ENCODE data around the gene METTL16.
A peak's percentile ranks its signal among the peaks of the same experiment; 100 is the strongest.
"Not testable (repeated sequence)": the region's sequence is repeated elsewhere in the genome, so short reads cannot be mapped to it uniquely, and the experiment has no call there.

Gene METTL16

DNA sequence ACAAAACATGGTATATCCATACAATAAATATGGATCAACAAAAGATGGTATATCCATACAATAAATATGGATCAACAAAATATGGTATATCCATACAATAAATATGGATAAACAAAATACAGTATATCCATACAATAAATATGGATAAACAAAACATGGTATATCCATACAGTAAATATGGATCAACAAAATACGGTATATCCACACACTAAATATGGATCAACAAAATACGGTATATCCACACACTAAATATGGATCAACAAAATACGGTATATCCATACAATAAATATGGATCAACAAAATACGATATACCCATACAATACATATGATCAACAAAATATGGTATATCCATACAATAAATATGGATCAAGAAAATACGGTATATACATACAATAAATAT, 8.1 kb downstream of the METTL16 start:
- DNase-seq (ENCODE audit: low read depth, low spot score), result no peak

DNA sequence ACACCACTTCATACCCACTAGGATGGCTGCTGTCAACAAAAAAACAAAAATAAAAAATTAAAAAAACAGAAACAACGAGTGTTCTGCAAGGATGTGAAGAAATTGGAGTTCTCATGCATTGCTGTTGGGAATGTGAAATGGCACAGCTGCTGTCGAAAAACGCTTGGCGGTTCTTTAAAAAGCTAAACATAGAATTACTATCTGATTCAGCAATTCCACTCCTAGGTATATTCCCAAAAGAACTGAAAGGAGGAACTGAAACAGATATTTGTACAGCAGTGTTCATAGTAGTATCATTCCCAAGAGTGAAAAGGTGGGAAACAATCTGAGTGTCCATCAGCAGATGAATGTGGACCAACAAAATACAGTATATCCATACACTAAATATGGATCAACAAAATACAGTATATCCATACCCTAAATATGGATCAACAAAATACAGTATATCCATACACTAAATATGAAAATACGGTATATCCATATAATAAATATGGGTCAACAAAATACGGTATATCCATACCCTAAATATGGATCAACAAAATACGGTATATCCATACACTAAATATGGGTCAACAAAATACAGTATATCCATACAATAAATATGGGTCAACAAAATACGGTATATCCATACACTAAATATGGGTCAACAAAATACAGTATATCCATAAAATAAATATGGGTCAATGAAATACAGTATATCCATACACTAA, 8.7 kb downstream of the METTL16 start:
- DNase-seq (ENCODE audit: low read depth, low spot score), result no peak

DNA sequence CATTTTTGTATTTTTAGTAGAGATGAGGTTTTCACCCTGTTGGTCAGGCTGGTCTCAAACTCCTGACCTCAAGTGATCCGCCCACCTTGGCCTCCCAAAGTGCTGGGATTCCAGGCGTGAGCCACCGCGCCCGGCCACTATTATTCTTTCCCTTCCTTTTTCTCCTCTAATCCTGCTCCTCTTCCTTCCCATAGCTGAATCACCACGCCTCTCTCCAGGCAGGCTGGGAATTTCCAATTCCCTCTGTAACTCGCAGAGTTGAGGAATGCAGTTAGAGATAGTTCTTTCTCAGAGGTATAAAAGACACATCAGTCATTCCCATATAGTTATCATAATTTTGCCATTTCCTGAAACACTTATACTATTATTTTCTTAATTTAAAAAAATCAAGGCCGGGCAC, 11.2 kb downstream of the METTL16 start:
- DNase-seq (ENCODE audit: low read depth, low spot score), result peak; percentile 9

DNA sequence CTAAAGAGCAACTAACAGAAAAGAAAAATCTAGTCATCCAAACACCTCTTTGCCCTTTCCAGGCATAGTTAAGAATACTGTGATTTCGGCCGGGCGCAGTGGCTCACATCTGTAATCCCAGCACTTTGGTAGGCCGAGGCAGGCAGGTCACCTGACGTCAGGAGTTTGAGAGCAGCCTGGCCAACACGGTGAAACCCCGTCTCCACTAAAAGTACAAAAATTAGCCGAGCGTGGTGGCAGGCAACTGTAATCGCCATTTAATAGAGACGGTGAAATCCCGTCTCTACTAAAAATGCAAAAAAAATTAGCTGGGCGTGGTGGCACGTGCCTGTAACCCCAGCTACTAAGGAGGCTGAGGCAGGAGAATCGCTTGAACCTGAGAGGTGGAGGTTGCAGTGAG, 22.4 kb downstream of the METTL16 start:
- not testable (repeated sequence) for DNase-seq (ENCODE audit: low read depth, low spot score)

DNA sequence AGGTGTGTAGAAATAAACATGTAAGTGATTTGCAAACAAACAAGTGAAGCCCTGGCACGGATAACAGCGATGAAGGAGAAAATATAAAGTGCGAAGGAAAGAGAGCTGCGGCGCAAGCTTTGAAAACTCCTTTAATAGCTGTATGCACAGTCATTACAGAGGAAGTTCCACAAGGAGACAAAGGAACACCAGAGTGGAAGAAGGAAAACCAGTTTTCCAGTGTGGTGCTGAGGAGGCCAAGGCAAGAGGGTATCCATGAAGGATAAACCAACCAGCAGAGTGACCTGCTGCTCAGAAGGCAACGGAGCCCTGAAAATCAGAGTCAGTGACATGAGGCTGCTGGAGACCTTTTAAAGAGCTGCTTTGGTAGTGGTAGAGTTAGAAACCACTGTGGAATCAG, 24.4 kb downstream of the METTL16 start:
- DNase-seq (ENCODE audit: low read depth, low spot score), result peak; percentile 29

DNA sequence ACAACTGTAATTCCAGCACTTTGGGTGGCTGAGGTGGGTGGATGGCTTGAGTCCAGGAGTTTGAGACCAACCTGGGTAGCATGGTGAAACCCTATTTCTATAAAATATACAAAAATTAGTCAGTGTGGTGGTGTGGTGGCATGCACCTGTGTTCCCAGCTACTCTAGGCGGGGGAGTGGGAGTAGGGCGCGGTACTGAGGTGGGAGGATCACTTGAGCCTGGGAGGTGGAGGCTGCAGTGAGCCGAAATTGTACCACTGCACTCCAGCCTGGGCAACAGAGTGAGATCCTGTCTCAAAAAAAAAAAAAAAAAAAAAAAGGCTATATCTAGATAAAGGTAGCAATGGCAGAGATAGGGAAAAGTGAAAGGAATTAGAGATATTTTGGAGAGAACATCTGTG, 25.0 kb downstream of the METTL16 start:
- not testable (repeated sequence) for DNase-seq (ENCODE audit: low read depth, low spot score)

DNA sequence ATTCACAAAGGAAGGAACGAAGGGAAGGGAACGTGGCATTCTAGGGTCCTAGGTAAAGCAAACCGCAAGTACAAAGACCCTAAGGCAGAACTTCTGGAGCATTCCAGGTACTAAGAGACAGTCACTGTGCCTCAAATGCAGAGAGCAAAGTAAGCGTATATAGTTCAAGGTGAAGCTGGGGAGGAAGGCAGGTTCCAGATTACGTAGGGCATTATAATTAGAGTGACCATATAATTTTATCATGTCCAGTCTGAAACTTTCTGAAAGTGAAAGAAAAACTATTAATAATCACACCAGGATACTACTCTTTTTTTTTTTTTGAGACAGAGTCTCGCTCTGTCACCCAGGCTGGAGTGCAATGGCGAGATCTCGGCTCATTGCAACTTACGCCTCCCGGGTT, 25.7 kb downstream of the METTL16 start:
- DNase-seq (ENCODE audit: low read depth, low spot score), result no peak

DNA sequence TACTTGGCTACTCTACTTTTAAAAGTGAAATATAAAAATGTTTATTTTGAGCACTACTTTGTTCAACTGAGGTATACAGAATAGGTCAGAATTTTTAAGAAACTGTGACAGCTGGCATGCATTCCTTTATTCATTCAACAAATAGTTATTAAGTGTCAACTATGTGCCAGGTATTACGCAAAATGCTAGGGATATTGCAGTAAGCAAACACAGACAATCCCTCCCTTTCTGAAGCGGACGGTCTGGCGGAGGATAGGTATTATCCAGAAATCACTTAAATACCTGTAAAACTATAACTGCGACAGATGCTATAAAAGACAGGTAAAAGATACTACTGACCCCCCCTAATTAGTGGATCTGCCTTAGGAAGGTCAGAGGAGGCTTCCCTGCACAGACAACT, 26.1 kb downstream of the METTL16 start:
- DNase-seq (ENCODE audit: low read depth, low spot score), result no peak

DNA sequence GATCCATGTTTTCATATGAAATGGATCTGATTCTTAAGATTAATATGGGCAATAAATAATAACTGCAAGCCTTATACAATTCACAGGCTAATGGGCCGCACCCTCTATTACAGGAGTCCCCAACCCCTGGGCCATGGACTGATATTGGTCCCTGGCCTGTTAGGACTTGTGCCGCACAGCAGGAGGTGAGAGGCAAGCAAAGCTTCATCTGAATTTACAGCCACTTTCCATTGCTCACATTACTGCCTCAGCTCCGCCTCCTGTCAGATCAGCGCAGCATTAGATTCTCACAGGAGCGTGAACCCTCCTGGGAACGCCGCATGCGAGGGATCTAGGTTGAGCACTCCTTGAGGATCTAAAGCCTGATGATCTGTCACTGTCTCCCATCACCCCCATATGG, 26.8 kb downstream of the METTL16 start:
- peak; percentile 80 for DNase-seq (ENCODE audit: low read depth, low spot score)

DNA sequence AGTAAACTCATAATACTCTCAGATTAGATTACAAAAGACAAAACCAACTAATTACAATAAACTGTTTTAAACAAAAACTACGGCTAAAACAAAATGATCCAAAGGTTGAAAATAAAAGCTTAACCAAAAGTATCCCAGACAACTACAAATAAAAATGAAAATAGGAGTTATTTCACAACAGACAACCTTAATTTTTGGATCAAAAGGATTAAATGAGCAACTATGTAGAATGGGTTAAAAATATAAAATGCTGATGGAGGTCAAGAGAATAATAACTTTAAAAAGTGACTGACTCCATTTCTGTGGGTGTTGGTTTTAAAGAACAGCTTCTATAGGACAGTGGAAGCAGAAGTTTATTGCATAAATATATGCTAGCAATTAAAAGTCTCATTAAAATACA, 28.6 kb downstream of the METTL16 start:
- DNase-seq (ENCODE audit: low read depth, low spot score), result no peak

DNA sequence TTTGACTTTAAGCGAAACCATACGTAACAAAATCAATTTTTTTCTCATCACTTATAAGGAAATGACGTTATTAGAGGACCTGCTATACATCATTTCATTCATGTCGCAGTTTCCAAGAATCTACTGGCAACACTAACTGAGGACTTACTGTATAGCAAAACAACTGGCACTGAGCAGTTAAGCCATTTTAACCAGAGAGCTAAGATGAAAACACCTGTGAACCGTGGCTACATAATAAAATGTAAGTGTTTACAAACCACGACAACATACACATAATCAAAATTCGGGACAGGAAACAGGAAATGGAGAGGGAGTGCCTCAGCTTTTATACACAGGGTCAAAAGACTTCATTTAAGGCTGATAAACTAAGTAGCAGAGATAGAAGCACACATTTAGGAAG, 29.5 kb downstream of the METTL16 start:
- DNase-seq (ENCODE audit: low read depth, low spot score), result no peak

DNA sequence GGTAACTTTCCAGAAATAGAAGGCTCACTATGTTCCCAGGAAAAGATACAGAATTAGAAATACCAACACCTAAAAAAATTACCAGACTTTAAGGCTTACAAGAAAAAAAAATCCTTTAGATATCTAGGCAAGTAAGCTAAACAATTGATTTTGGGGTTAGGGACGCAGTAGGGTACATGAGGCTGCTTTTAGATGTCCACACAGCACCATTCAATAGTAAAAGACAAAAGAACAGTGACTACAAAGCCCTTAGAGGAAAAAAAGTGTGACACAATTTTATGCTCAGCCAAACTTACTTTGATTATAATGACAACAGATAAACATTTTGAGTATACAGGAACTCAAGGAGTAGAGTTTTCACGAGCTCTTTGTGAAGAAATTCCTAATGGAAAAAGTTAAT, 29.9 kb downstream of the METTL16 start:
- no peak for DNase-seq (ENCODE audit: low read depth, low spot score)

DNA sequence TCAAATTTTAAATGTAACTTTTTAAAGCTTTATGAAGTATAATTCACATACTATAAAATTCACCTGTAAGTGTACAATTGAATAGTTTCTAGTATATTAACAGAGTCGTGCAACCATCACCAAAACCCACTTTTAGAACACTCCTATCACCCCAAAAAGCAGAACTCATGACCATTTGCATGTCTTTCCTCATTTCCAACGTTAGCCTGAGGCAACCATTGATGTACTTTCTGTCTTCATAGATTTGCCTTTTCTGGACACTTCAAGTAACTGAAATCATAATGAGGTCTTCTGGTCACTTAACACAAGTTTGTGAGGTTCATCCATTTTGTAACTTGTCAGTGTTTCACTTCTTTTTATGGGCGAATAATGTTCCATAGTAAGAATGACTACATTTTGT, 33.2 kb downstream of the METTL16 start:
- no peak for DNase-seq (ENCODE audit: low read depth, low spot score)

DNA sequence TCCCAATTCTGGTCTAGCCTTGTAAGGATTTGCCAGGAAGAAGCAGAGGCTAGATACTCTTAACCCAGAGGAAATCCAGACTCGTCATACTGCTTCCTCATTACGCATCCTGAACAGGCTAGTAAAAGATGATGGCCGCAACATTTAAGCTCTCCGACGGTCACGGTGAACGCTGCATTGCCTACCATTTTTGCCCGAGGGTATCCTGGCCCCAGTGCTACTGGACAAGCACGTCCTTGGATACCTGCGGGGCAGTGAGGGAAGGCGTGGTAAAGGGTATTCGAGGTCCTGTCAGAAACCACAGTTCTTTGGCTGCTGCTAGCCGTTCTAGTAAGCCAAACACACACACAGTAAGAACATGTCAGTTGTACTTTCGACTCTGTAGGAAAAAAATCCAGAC, 36.6 kb downstream of the METTL16 start:
- DNase-seq (ENCODE audit: low read depth, low spot score), result no peak

DNA sequence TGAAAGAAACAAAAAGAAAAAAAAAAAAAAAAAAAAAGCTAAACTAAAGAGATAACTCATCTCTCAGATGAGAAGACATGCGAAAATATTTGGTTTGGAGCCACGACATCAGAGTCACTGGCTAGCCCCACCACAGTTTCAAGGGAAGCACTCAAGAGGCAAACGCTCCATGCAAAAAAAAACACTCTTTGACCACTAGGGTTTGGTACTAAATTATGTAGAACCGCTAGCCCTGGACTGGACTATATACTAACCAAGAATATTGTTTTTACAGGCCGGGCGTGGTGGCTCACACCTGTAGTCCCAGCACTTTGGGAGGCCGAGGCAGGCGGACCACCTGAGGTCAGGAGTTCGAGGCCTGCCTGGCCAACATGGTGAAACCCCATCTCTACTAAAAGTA, 37.3 kb downstream of the METTL16 start:
- DNase-seq (ENCODE audit: low read depth, low spot score), result no peak

DNA sequence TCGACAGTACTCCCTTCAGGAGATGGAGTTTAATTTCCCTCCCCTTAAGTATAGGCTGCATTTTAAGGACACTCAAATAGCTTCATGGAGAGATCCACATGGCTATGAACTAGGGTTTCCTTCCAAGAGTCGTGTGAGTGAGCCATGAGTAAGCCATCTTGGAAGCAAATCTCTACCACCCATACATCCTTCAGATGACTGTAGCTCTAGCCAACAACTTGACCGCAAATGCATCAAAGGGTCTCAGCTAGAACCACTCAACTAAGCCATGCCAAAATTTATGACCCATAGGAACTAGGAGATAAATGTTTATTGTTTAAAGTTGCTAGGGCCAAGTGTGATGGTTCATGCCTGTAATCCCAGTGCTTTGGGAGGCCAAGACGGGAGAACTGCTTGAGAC, 43.4 kb downstream of the METTL16 start:
- no peak for DNase-seq (ENCODE audit: low read depth, low spot score)

DNA sequence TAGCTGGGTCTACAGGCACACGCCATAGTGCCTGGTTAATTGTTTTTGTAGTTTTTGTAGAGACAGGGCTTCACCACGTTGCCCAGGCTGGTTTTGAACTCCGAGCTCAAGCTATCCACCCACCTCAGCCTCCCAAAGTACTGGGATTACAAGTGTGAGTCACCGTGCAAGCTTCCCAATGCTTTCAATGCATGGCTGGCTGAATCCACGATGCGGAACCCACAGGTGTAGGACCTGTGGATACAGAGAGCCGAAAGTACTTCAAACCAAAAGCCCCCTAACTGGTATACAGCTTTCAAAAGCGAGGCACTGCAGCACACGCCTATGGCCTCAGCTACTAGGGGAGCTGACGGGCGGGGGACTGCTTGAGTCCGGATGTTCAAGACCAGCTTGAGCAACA, 44.8 kb downstream of the METTL16 start:
- DNase-seq (ENCODE audit: low read depth, low spot score), result no peak

DNA sequence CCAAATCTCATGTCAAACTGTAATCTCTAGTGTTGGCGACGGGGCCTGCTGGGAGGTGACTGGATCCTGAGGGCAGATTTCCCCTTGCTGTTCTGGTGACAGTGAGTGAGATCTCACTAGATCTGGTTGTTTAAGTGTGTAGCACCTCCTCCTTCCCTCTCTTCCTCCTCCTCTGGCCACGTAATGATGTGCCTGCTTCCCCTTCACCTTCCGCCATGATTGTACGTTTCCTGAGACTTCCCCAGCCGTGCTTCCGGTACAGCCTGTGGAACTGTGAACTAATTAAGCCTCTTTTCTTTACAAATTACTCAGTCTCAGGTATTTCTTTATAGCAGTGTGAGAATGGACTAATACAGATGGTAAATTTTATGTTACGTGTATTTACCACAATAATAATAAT, 49.2 kb downstream of the METTL16 start:
- DNase-seq (ENCODE audit: low read depth, low spot score), result no peak

DNA sequence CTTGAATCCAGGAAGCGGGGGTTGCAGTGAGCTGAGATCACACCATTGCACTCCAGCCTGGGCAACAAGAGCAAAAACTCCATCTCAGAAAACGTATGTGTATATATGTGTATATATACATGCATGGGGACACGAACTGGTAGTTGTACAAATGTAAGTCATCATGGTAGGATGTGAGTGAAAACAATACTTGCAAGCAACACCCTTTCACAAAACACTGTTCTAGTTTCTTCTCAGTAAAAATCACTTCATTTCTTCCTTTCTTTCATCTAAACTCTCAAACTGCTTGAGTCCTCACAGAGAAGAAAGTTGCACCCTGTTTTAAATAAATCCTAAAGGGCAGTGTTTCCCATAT, 51.8 kb downstream of the METTL16 start:
- no peak for DNase-seq (ENCODE audit: low read depth, low spot score)

DNA sequence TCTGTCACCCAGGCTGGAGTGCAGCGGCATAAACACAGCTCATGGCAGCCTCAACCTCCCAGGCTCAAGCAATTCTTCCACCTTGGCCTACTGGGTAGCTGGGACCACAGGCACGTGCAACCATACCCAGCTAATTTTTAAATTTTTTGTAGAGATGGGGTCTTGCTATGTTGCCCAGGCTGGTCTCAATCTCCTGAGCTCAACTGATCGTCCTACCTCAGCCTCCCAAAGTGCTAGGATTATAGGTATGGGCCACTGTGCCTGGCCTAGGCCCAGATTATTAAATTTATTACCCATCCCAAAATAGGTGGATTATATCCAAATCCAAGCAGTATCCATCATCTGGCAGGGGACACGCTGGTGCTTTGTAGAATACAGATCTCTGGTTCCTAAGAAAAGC, 53.8 kb downstream of the METTL16 start:
- DNase-seq (ENCODE audit: low read depth, low spot score), result no peak

DNA sequence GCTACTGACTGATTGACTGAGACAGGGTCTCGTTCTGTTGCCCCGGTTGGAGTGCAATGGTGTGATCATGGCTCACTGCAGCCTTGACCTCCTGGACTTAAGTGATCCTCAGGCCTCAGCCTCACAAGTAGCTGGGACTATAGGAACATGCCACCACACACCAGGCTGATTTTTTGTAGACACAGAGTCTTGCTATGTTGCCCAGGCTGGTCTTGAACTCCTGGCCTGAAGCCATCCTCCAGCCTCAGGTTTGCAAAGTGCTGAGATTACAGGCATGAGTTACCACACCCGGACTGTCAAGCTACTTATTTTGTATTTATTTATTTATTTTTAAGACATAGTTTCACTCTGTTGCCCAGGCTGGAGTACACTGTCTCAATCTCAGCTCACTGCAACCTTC, 55.2 kb downstream of the METTL16 start:
- DNase-seq (ENCODE audit: low read depth, low spot score), result no peak

DNA sequence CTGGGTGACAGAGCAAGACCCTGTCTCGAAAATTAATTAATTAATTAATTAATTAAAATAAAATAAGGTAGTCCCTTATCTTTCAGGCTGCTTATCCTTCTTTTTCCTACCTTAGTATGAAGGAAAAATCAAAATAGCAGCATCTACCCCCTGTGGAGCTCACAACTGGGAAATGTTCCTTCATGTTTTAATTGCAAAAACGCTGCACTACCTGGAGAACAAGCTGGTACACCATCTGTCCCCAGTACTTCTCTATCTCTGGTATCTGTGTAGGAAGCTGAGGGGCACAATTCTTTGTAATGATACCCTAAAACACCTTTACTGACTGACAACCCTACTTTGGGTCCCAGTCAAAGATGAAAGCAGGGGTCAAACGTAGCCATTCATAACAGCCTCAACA, 55.7 kb downstream of the METTL16 start:
- DNase-seq (ENCODE audit: low read depth, low spot score), result no peak

DNA sequence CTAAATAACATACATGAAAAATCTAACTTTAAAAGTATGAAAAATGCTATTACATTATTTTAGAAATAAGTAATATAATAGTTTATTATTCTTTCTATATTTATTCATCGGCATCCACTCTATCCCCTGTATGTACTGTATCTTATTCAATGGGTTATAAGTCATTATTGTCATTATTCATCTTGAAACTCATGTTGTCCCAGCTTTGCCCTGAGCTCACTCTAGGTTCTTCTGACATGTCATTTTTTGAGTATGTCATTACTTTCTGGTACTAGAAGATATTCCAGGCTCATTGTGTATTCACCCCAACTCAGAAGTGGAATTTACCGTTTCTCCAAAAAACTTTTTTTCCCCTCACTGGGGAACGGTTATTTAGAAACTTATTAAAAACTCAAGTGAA, 57.8 kb downstream of the METTL16 start:
- no peak for DNase-seq (ENCODE audit: low read depth, low spot score)

DNA sequence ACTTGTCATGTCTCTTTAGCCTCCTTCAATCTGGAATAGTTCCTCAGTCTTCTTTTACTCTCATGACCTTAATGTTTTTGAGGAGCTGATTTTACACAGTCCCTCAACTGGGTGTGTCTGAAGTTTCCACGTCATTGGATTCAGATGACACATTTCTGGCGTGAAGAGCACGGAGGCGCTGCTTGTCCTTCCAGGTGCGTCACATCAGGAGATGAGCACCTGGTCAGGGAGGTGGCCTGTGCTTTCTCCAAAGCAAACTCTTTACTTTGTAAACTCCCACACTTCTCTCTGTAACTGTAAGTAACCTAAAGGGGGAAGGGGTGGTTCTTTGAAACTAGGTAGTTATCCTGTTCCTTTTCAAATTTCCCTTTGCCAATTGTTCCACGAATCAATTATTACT, 58.4 kb downstream of the METTL16 start:
- DNase-seq (ENCODE audit: low read depth, low spot score), result no peak
